K562 (cell line): ENCODE results near the gene GABRD. TPM values are rescaled to one million over a fixed set of nuclear protein-coding genes. Genes with fewer than 3 reads are reported as not detected.

Experiments used
- ATAC-seq: fragments of 200-7000 bp; cut with Tn5 transposase; 3 replicates; pipeline ENCODE4 v1.9.1; 2020; ENCODE audit warnings: moderate library complexity
- BruUV-seq: library from RNA; stranded (reverse); fragments of 400-500 nt; replicated peaks from 2 replicates; lab custom pipeline; 2021; lab: Mats Ljungman, UMichigan
- CTCF ChIA-PET: fragments of 300-600 bp; formaldehyde crosslinking; extraction: SDS; loops from one replicate; lab custom pipeline; 2021; ENCODE audit warnings: low intra/inter-chr PET ratio; lab: Yijun Ruan, JAX
- POLR2A ChIA-PET: fragments of 300-600, 350-650 bp; sonication (Branson Sonifier 250); formaldehyde crosslinking; extraction: SDS; loops from one replicate; lab custom pipeline; 2021; ENCODE audit warnings: antibody characterized with exemption, inconsistent platforms; lab: Yijun Ruan, JAX
- DNase-seq, 4 experiments: peaks; one replicate each; pipeline versions ENCODE4 v3.0.0 to v3.0.0-alpha.2; 2011 to 2018; ENCODE audit warnings: low spot score in 3 of 4, mixed read lengths in 3 of 4; ENCODE audit errors: extremely low read depth in 1 of 4
- FAIRE-seq: peaks from 2 replicates; lab custom pipeline; 2011; peaks lifted over from hg19 to GRCh38; lab: Jason Lieb, UNC
- H2AFZ ChIP-seq: 2 replicates; pipeline ENCODE4 v1.6.0; 2011; ENCODE audit warnings: low read depth, low read length, control low read depth, inconsistent platforms
- H3K27ac ChIP-seq: fragments of 200-600 bp; 3 replicates; pipeline ENCODE4 v1.8.0; 2011; ENCODE audit warnings: low read depth, mild to moderate bottlenecking, control low read depth, inconsistent platforms, low read length, moderate library complexity, mixed read lengths; ENCODE audit errors: extremely low read depth
- H3K27me3 ChIP-seq, 2 experiments: fragments of 300-600 bp in 1 of 2; 2 replicates in 1 of 2; 3 replicates in 1 of 2; pipeline versions ENCODE4 v1.6.0 to v1.8.0; 2011; ENCODE audit warnings: inconsistent platforms in 2 of 2, low read length in 2 of 2, mild to moderate bottlenecking in 1 of 2, mixed read lengths in 1 of 2, moderate library complexity in 1 of 2; ENCODE audit not compliant: control insufficient read depth in 2 of 2, insufficient read depth in 2 of 2
- H3K36me3 ChIP-seq: fragments of 300-600 bp; 3 replicates; pipeline ENCODE4 v1.8.0; 2011; ENCODE audit warnings: mild to moderate bottlenecking, low read length, inconsistent platforms; ENCODE audit not compliant: control insufficient read depth, insufficient read depth
- H3K4me1 ChIP-seq, 2 experiments: fragments of 200-600 bp in 1 of 2; replicated peaks in 1 of 2; 2 replicates in 1 of 2; 3 replicates in 1 of 2; pipeline versions ENCODE4 v1.5.1 to v1.8.0; 2011; ENCODE audit warnings: inconsistent platforms in 2 of 2, low read length in 2 of 2, mild to moderate bottlenecking in 1 of 2, mixed read lengths in 1 of 2, moderate library complexity in 1 of 2; ENCODE audit not compliant: control insufficient read depth in 2 of 2, insufficient read depth in 2 of 2
- H3K4me2 ChIP-seq: 2 replicates; pipeline ENCODE4 v1.6.1; 2011; ENCODE audit warnings: low read length, control low read depth, inconsistent platforms, mixed read lengths; ENCODE audit not compliant: insufficient read depth
- H3K4me3 ChIP-seq: fragments of 200-600 bp; sonication (generic), shearing (Covaris generic); 2 replicates; pipeline ENCODE4 v1.5.1; 2016; ENCODE audit warnings: control low read depth, inconsistent platforms
- H3K79me2 ChIP-seq: fragments of 200-600 bp; 3 replicates; pipeline ENCODE4 v1.8.0; 2011; ENCODE audit warnings: low read length, inconsistent platforms; ENCODE audit not compliant: control insufficient read depth, insufficient read depth
- H3K9ac ChIP-seq, 2 experiments: 2 replicates each; pipeline versions ENCODE4 v1.6.0 to v1.6.1; 2011; ENCODE audit warnings: low read depth in 2 of 2, low read length in 2 of 2, control low read depth in 1 of 2, inconsistent platforms in 1 of 2, mild to moderate bottlenecking in 1 of 2, mixed read lengths in 1 of 2; ENCODE audit not compliant: insufficient read depth in 1 of 2
- H3K9me1 ChIP-seq: one replicate; pipeline ENCODE4 v1.6.0; 2011; ENCODE audit warnings: inconsistent platforms, mild to moderate bottlenecking, low read length, moderate library complexity; ENCODE audit not compliant: control insufficient read depth, insufficient read depth
- H3K9me3 ChIP-seq: replicated peaks from 2 replicates; pipeline ENCODE4 v1.5.1; 2011; ENCODE audit warnings: low read depth, low read length, inconsistent platforms; ENCODE audit not compliant: control insufficient read depth, insufficient read depth
- H4K20me1 ChIP-seq: replicated peaks from 2 replicates; pipeline ENCODE4 v1.6.1; 2011; ENCODE audit warnings: low read length, inconsistent platforms, mixed read lengths; ENCODE audit not compliant: control insufficient read depth, insufficient read depth
- EGR1 ChIP-seq: fragments of 450-650 bp; conservative IDR thresholded peaks from 2 replicates; pipeline ENCODE4 v1.6.1; 2017; ENCODE audit warnings: mild to moderate bottlenecking
- ESRRB ChIP-seq: fragments of 250-450 bp; sonication (Bioruptor Pico); IDR thresholded peaks from 2 replicates; pipeline ENCODE4 v1.5.0; 2020; ENCODE audit warnings: mild to moderate bottlenecking, moderate library complexity, borderline replicate concordance
- HINFP ChIP-seq: fragments of 450-650 bp; conservative IDR thresholded peaks from 2 replicates; pipeline ENCODE4 v1.6.1; 2016; ENCODE audit warnings: missing genetic modification characterization, low read depth, mild to moderate bottlenecking, control low read depth, missing compliant biosample characterization
- LARP7 ChIP-seq: fragments of 450-650 bp; IDR thresholded peaks from 2 replicates; pipeline ENCODE4 v1.6.1; 2016
- NFIX ChIP-seq: fragments of 250-450 bp; sonication (Bioruptor Pico); IDR thresholded peaks from 2 replicates; pipeline ENCODE4 v1.4.0; 2020; ENCODE audit warnings: low read depth, mild to moderate bottlenecking, moderate library complexity
- PCBP1 ChIP-seq: fragments of 200-400 bp; formaldehyde crosslinking; IDR thresholded peaks from 2 replicates; pipeline ENCODE4 v1.6.1; 2018; ENCODE audit warnings: mild to moderate bottlenecking, low read depth, low read length; ENCODE audit not compliant: poor library complexity, severe bottlenecking
- PRDM10 ChIP-seq: fragments of 450-650 bp; IDR thresholded peaks from 2 replicates; pipeline ENCODE4 v1.6.1; 2018; ENCODE audit not compliant: partially characterized antibody
- RBBP5 ChIP-seq: fragments of 200-600 bp; sonication (generic); IDR thresholded peaks from 2 replicates; pipeline ENCODE4 v1.6.1; 2012; ENCODE audit warnings: borderline replicate concordance, mild to moderate bottlenecking, low read length, control low read depth, inconsistent platforms; ENCODE audit not compliant: insufficient read depth, poor library complexity, severe bottlenecking
- RBFOX2 ChIP-seq: fragments of 200-400 bp; formaldehyde crosslinking; IDR thresholded peaks from 2 replicates; pipeline ENCODE4 v1.6.1; 2017; ENCODE audit warnings: low read depth, mild to moderate bottlenecking, low read length, moderate library complexity
- RBM17 ChIP-seq: fragments of 200-400 bp; formaldehyde crosslinking; IDR thresholded peaks from 2 replicates; pipeline ENCODE4 v1.6.1; 2017; ENCODE audit warnings: low read depth, mild to moderate bottlenecking, low read length, borderline replicate concordance
- TFAM ChIP-seq: fragments of 250-450 bp; sonication (Bioruptor Pico); conservative IDR thresholded peaks from 2 replicates; pipeline ENCODE4 v1.5.0; 2021; ENCODE audit warnings: mild to moderate bottlenecking, moderate library complexity
- ZBTB8A ChIP-seq: fragments of 450-650 bp; IDR thresholded peaks from 2 replicates; pipeline ENCODE4 v1.6.1; 2018; ENCODE audit warnings: mild to moderate bottlenecking, moderate library complexity; ENCODE audit not compliant: partially characterized antibody
- ZNF12 ChIP-seq: sonication (generic); formaldehyde crosslinking; IDR thresholded peaks from 2 replicates; pipeline ENCODE4 v1.4.0; 2020; ENCODE audit warnings: mild to moderate bottlenecking, missing genetic modification reagents
- ZNF23 ChIP-seq: fragments of 250-450 bp; sonication (Bioruptor Pico); IDR thresholded peaks from 2 replicates; pipeline ENCODE4 v1.4.0; 2020; ENCODE audit warnings: mild to moderate bottlenecking
- ZNF76 ChIP-seq: fragments of 250-450 bp; sonication (Bioruptor Pico); IDR thresholded peaks from 2 replicates; pipeline ENCODE4 v1.4.0; 2020; ENCODE audit warnings: mild to moderate bottlenecking, moderate library complexity, borderline replicate concordance
- WGBS: fragments of 100-300 bp; shearing (Covaris generic); methylation state at CpG from one replicate; pipeline ENCODE4 v1.1.6; 2016; ENCODE audit warnings: low coverage, mixed read lengths; ENCODE audit not compliant: insufficient coverage; ENCODE audit errors: missing lambda C conversion rate; 5-methylcytosine and 5-hydroxymethylcytosine counted together
- in situ Hi-C: fragments of 300-500 bp; cut with MboI; formaldehyde crosslinking; loops from 4 replicates; pipeline ENCODE4 v1.15.0; 2018; ENCODE audit warnings: inconsistent platforms, mixed read lengths
- intact Hi-C: fragments of 100-400 bp; cut with micrococcal nuclease; formaldehyde crosslinking; loops from 2 replicates; pipeline ENCODE4 v1.14.2; 2022
- polyA plus RNA-seq, 8 experiments: library from polyadenylated mRNA; depleted of rRNA in 4 of 8; stranded (reverse) in 5 of 8; unstranded in 3 of 8; fragments of >200 nt; fragmentation: Nextera tagmentation in 2 of 8; fragmentation: Illumina TruSeq in 1 of 8; extraction: Ambion mirVana in 2 of 8; extraction: Trizol in 1 of 8; gene quantifications; 2 replicates each; pipeline versions ENCODE4 v1.2.1 to v1.2.3, GENCODE V29; 2011 to 2014; ENCODE audit warnings: inconsistent platforms in 1 of 8, missing spikeins in 1 of 8
- total RNA-seq, 7 experiments: library from RNA; depleted of rRNA in 6 of 7; stranded (reverse); fragments of >200 nt in 6 of 7; fragmentation: Illumina TruSeq in 2 of 7; extraction: Trizol in 2 of 7; gene quantifications; 2 replicates each; pipeline versions ENCODE4 v1.2.1 to v1.2.3, GENCODE V29; 2011 to 2021; ENCODE audit warnings: low replicate concordance in 1 of 7
- TF ChIP-seq, protein P1 (sequence below): sonication (generic); formaldehyde crosslinking; IDR thresholded peaks from 2 replicates; pipeline ENCODE4 v1.8.1; 2023; ENCODE audit warnings: mild to moderate bottlenecking, missing genetic modification reagents

Gene GABRD
- total and polyA plus RNA-seq, 9 of the 15 experiments (the other 6 are each of a cell fraction or from before 2014, with no cell fraction given) = 0.07 TPM; not detected in 8

GRCh38 chr1:1981142-1981500 is 38.0 kb upstream of the GABRD start:
- ATAC-seq (no peak), FAIRE-seq (no peak), DNase-seq (no peak)
- no peaks in the 10 kb centered on the region; the same call in 1 of the 2 replicates for H3K9me3 ChIP-seq
- BruUV-seq = no TSS peak
- H3K9me1 ChIP-seq = no peaks in the 10 kb centered on the region
- H4K20me1 ChIP-seq = no peaks in the 10 kb centered on the region
- H3K9ac ChIP-seq = no peak overlapping the region
- POLR2A ChIA-PET = no interaction called here
- no peaks in the 10 kb centered on the region for H3K36me3 ChIP-seq
- intact Hi-C loops (no loop called here), in situ Hi-C loops (no loop called here)
- no peak overlapping the region for H3K4me3 ChIP-seq
- H2AFZ ChIP-seq = no peak overlapping the region
- TF ChIP-seq HINFP (no peak), TFAM (CRISPR knock-in tag) (no peak), ZNF12 (CRISPR knock-in tag) (no peak), ZBTB8A (no peak), EGR1 (no peak), RBM17 (no peak), NFIX (CRISPR knock-in tag) (no peak), ESRRB (no peak), RBFOX2 (no peak), PCBP1 (no peak), RBBP5 (no peak), PRDM10 (no peak), LARP7 (no peak), ZNF23 (no peak), ZNF76 (CRISPR knock-in tag) (no peak)
- TF ChIP-seq, protein P1, sequence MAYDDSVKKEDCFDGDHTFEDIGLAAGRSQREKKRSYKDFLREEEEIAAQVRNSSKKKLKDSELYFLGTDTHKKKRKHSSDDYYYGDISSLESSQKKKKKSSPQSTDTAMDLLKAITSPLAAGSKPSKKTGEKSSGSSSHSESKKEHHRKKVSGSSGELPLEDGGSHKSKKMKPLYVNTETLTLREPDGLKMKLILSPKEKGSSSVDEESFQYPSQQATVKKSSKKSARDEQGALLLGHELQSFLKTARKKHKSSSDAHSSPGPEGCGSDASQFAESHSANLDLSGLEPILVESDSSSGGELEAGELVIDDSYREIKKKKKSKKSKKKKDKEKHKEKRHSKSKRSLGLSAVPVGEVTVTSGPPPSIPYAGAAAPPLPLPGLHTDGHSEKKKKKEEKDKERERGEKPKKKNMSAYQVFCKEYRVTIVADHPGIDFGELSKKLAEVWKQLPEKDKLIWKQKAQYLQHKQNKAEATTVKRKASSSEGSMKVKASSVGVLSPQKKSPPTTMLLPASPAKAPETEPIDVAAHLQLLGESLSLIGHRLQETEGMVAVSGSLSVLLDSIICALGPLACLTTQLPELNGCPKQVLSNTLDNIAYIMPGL (CRISPR knock-in tag) = no peak
- CTCF ChIA-PET = no interaction called here
- H3K27ac ChIP-seq = no peak overlapping the region
- 59% methylated on average over 23 of the region's 26 CpGs for WGBS
- H3K27me3 ChIP-seq = peaks cover 24 to 47% of the 10 kb centered on the region in 2 experiments
- no peaks in the 10 kb centered on the region for H3K79me2 ChIP-seq
- peaks cover 0 to 35% of the 10 kb centered on the region in 2 experiments; a peak in 2 of 5 replicates for H3K4me1 ChIP-seq
- H3K4me2 ChIP-seq = no peak overlapping the region
